ENCODE data around the gene RUSC1.
"Not testable (repeated sequence)": the region's sequence is repeated elsewhere in the genome, so short reads cannot be mapped to it uniquely, and the experiment has no call there.

RUSC1 gene

GRCh38 chr1:155324717-155325602 lies 4.3 kb downstream of the RUSC1 start:
- DNase-seq: peak; percentile 86 to 95

GRCh38 chr1:155325603-155325893 lies 4.9 kb downstream of the RUSC1 start:
- peak in 1 of 2 experiments; percentile 61 for DNase-seq

GRCh38 chr1:155326020-155326526 lies 5.4 kb downstream of the RUSC1 start:
- peak in 1 of 2 experiments; percentile 45 for DNase-seq

GRCh38 chr1:155326631-155327037 lies 5.9 kb downstream of the RUSC1 start:
- no peak for DNase-seq

- no peak for DNase-seq
Observed at GRCh38 chr1:155327981-155328380, 7.3 kb downstream of the RUSC1 start.

DNA sequence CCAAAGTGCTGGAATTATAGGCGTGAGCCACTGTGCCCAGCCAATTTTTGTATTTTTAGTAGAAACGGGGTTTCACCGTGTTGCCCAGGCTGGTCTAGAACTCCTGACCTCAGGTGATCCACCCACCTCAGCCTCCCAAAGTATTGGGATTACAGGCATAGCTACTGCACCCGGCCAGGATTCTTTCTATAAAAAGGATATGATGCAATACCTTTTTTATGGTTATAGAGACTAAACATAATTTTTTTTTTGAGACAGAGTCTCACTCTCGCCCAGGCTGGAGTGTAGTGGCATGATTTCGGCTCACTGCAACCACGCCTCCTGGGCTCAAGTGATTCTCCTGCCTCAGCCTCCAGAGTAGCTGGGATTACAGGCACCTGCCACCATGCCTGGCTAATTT lies 8.2 kb downstream of the RUSC1 start:
- DNase-seq: not testable (repeated sequence)

GRCh38 chr1:155329980-155330598 lies 9.4 kb downstream of the RUSC1 start:
- DNase-seq: no peak

GRCh38 chr1:155334962-155335361 lies 14.3 kb downstream of the RUSC1 start:
- no peak for DNase-seq

DNA sequence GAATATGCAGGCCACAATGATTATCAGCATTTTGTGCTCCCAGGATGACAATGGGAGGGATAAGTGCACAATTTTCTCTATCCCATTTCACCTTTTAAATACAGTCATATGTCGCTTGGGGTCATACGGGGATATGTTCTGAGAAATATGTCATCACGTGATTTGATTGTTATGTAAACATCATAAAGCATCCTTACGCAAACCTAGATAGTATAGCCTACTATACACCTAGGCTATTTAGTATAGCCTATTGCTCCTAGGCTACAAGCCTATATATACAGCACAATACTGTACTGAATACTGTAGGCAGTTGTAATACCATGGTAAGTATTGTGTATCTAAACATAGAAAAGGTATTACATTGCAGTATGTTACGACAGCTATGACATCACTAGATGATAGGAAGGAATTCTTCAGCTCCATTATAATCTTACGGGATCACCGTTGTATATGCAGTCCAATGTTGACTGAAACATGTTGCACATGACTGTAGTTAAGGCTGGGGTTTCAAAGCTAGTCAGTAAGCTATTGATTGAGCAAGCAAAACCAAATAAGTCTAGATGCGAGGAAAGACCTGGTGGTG lies 18.9 kb downstream of the RUSC1 start:
- DNase-seq: no peak

DNA sequence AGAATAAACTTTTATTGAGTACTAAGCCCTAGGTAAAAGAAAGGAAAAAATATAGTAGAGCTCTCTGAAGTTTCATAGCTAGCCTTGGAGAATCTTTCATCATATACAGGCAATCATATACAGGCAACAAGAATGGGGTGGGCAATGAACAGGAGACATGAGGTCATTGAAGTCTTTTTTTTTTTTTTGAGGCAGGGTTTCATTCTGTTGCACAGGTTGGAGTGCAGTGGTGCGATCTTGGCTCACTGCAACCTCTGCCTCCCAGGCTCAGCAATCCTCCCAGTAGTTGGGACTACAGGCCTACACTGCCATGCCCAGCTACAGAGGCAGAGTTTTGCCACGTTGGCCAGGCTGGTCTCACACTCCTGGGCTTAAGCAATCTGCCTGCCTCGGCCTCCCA lies 22.1 kb downstream of the RUSC1 start:
- no peak for DNase-seq

- DNase-seq: no peak
Observed at GRCh38 chr1:155352631-155353030, 31.9 kb downstream of the RUSC1 start.

DNA sequence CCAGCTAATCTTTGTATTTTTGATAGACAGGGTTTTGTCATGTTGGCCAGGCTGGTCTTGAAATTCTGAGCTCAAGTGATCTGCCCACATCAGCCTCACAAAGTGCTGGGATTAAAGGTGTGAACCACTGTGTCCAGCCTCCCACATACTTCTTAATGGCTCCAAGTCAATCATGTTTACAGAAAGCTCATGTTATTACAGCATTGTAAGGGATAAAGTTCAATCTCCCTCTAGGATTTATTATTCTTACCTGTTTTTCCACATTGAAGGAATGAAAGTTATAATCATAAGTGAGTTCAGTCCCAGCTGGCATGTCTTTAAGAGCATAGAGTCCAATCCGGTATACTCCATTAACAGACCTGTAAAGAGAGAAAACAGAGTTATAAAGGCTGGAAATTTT lies 39.4 kb downstream of the RUSC1 start:
- no peak for DNase-seq

- DNase-seq: no peak
Observed at GRCh38 chr1:155379180-155379579, 58.5 kb downstream of the RUSC1 start.

DNA sequence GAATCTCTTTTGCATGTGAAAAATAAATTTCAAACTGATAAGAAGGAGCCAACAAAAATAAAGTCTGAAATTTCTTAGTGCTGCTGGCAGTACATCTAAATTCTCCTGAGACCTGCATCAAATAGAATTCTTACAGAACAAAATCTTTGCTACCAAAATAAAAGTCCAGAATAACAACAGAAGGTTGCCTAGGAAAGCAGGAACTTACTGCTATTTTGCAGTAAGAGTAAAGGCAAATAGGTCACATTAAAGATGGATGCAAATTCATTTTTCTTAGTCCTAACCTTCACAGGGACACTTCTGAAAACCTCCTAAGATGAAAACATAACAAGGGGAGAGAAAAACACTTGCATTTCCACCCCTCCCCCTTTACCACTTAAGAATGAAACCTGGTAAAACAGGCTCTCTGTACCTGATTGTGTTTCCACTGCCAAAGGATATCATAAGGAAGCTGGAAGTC lies 59.0 kb downstream of the RUSC1 start:
- DNase-seq: peak; percentile 44 to 49

Measured in NCI-H526 (cell line).